Natural killer cell (primary cell): Measurements from ENCODE around the gene FOXF1. TPM values are rescaled to one million over a fixed set of nuclear protein-coding genes. Genes with fewer than 3 reads are reported as not detected.

Experiments
- ATAC-seq, 3 donors: fragments of 150-1000 bp in 2 of 3; fragments of 200-7000 bp in 1 of 3; cut with Tn5 transposase; 1 replicate in 1 of 3; 2 replicates in 2 of 3; pipeline ENCODE4 v1.10.0; 2021; ENCODE audit warnings: mild to moderate bottlenecking in 2 of 3, moderate library complexity in 2 of 3
- DNase-seq, 2 donors: peaks; one replicate each; pipeline versions ENCODE4 v3.0.0 to v3.0.0-alpha.2; 2013 to 2021; ENCODE audit warnings: mixed read lengths in 1 of 2
- H3K27ac ChIP-seq: one replicate; pipeline ENCODE4 v1.5.1; 2013; ENCODE audit warnings: mild to moderate bottlenecking, low read length
- H3K27me3 ChIP-seq: one replicate; pipeline ENCODE4 v1.6.1; 2013; ENCODE audit warnings: low read length; ENCODE audit not compliant: control insufficient read depth, insufficient read depth
- H3K36me3 ChIP-seq: one replicate; pipeline ENCODE4 v1.6.1; 2013; ENCODE audit warnings: low read length; ENCODE audit not compliant: control insufficient read depth, insufficient read depth
- H3K4me1 ChIP-seq: one replicate; pipeline ENCODE4 v1.6.1; 2013; ENCODE audit warnings: low read length; ENCODE audit not compliant: control insufficient read depth, insufficient read depth
- H3K4me3 ChIP-seq: one replicate; pipeline ENCODE4 v1.5.1; 2013; ENCODE audit warnings: low read length
- H3K9me3 ChIP-seq: one replicate; pipeline ENCODE4 v1.6.1; 2013; ENCODE audit warnings: low read length; ENCODE audit not compliant: control insufficient read depth, insufficient read depth
- H3K27ac Mint-ChIP-seq, 2 donors: one replicate each; pipeline ENCODE4 v1.8.0; 2022; ENCODE audit warnings: mild to moderate bottlenecking in 2 of 2, mixed read lengths in 2 of 2, moderate library complexity in 1 of 2
- H3K27me3 Mint-ChIP-seq, 2 donors: one replicate each; pipeline ENCODE4 v1.8.0; 2022; ENCODE audit warnings: low read depth in 2 of 2, mixed read lengths in 2 of 2
- H3K36me3 Mint-ChIP-seq: one replicate; pipeline ENCODE4 v1.8.0; 2022; ENCODE audit warnings: mixed read lengths
- H3K4me1 Mint-ChIP-seq, 2 donors: one replicate each; pipeline ENCODE4 v1.8.0; 2022; ENCODE audit warnings: mixed read lengths in 2 of 2
- H3K4me3 Mint-ChIP-seq: one replicate; pipeline ENCODE4 v1.8.0; 2022; ENCODE audit warnings: mild to moderate bottlenecking, moderate library complexity, mixed read lengths
- H3K9me3 Mint-ChIP-seq, 2 donors: one replicate each; pipeline ENCODE4 v1.8.0; 2022; ENCODE audit warnings: mixed read lengths in 2 of 2
- WGBS: methylation state at CpG from one replicate; pipeline ENCODE4 v1.1.7; 2013; ENCODE audit warnings: missing lambda C conversion rate; ENCODE audit not compliant: insufficient coverage; 5-methylcytosine and 5-hydroxymethylcytosine counted together
- intact Hi-C: fragments of 100-400 bp; cut with micrococcal nuclease; formaldehyde crosslinking; loops from one replicate; pipeline ENCODE4 v1.14.2; 2022
- total RNA-seq, 4 donors: library from RNA; stranded (reverse); fragments of 120-200 nt in 1 of 4; gene quantifications; one replicate each; pipeline versions ENCODE4 v1.2.3 to v1.2.4, GENCODE V29; 2013 to 2022
- TF ChIP-seq, protein P1 (sequence below): fragments of 200-600 bp; IDR thresholded peaks from one replicate; pipeline ENCODE4 v1.8.0; 2022; ENCODE audit warnings: antibody characterized with exemption

The FOXF1 gene
- total RNA-seq, 3 donors from 2014 or later (not counting 1 experiment from before 2014, with no cell fraction given): not detected

- TF ChIP-seq, protein P1, sequence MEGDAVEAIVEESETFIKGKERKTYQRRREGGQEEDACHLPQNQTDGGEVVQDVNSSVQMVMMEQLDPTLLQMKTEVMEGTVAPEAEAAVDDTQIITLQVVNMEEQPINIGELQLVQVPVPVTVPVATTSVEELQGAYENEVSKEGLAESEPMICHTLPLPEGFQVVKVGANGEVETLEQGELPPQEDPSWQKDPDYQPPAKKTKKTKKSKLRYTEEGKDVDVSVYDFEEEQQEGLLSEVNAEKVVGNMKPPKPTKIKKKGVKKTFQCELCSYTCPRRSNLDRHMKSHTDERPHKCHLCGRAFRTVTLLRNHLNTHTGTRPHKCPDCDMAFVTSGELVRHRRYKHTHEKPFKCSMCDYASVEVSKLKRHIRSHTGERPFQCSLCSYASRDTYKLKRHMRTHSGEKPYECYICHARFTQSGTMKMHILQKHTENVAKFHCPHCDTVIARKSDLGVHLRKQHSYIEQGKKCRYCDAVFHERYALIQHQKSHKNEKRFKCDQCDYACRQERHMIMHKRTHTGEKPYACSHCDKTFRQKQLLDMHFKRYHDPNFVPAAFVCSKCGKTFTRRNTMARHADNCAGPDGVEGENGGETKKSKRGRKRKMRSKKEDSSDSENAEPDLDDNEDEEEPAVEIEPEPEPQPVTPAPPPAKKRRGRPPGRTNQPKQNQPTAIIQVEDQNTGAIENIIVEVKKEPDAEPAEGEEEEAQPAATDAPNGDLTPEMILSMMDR: no peak
- H3K4me3 ChIP-seq: no peak overlapping the region
- Mint-ChIP-seq H3K27me3 (peaks cover 60% of the 10 kb centered on the region in 2 donors), H3K9me3 (no peaks in the 10 kb centered on the region), H3K27ac (no peak overlapping the region), H3K4me1 (peaks cover 0 to 12% of the 10 kb centered on the region in 2 donors), H3K4me3 (no peak overlapping the region), H3K36me3 (no peaks in the 10 kb centered on the region)
- DNase-seq (no peak), ATAC-seq (no peak)
- peaks cover 45% of the 10 kb centered on the region for H3K27me3 ChIP-seq
- H3K27ac ChIP-seq: no peak overlapping the region
- no peaks in the 10 kb centered on the region for H3K36me3 ChIP-seq
- 21% methylated on average over 15 of the region's 18 CpGs for WGBS
- H3K9me3 ChIP-seq: no peaks in the 10 kb centered on the region
- peaks cover 11% of the 10 kb centered on the region for H3K4me1 ChIP-seq
- intact Hi-C loops: no loop called here
These were observed 4.4 kb downstream of the FOXF1 start for GRCh38 chr16:86514481-86515376.

DNA sequence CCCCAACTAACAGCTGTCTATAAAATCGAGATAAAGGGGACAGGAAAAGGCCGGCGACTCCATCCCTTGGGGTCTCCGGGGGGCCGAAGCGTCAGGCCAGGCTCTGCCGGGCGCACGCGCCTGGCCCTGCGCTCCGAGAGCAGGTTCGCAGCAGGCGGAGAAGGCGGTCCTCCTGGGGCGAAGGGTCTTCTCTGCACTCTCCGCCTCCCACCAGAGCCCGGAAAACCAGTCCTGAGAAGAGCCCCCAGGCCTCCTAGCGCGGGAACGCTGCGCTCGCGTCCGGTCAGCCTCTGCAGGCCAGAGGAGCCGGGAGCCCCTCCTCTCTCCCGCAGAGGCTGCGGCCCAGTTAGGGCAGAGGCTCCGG lies 5.1 kb downstream of the FOXF1 start:
- TF ChIP-seq, protein P1: no peak
- no peak overlapping the region for H3K4me3 ChIP-seq
- no peaks in the 10 kb centered on the region for H3K9me3 ChIP-seq
- Mint-ChIP-seq H3K4me3 (no peak overlapping the region), H3K27ac (no peak overlapping the region), H3K4me1 (peaks cover 0 to 18% of the 10 kb centered on the region in 2 donors), H3K36me3 (no peaks in the 10 kb centered on the region), H3K9me3 (no peaks in the 10 kb centered on the region), H3K27me3 (peaks cover 60 to 66% of the 10 kb centered on the region in 2 donors)
- WGBS: 14% methylated on average over 29 of the region's 29 CpGs
- peaks cover 51% of the 10 kb centered on the region for H3K27me3 ChIP-seq
- ATAC-seq (no peak), DNase-seq (no peak)
- H3K27ac ChIP-seq: no peak overlapping the region
- intact Hi-C loops: no loop called here
- H3K36me3 ChIP-seq: no peaks in the 10 kb centered on the region
- H3K4me1 ChIP-seq: peaks cover 13% of the 10 kb centered on the region

DNA sequence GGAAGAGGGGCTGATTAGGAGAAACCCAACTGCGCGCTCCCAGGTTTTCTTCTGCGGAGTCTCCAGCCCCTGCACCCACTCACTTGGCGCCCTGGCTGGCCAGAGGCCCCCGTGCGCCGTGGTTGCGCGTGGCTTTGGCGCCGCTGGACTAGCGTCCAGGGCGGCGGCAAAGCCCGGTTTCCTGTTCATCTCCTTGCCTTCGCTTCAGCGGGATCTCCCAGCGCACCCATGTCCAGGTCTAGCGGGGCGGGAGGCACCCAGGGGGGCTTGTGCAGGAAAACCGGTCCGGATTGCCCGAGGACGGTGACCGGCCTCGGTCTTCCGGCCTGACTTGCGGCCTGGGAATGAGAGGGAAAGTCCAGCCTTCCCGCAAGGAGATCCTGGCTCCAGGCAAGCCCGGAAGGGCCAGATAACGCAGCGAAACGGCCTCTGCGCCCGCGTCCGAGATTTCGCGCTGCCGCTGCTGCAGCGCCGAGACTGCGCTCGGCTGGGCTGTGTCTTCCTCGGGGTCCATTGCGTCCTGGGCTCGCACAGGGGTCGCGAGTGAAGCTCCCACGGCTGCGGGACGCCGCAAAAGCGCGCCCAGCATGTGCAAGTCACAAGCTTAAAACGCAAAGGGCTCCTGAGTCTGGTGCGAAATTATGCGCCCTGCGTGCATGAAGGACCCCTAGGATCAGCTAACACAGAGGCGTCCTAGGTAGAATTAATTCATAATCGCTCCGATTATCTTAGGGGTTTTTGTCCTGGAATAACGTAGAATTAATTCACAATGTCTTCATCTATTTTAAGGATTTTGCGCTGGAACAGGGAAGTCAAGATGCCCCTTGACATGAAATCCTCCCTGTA lies 5.7 kb downstream of the FOXF1 start:
- TF ChIP-seq, protein P1: no peak
- intact Hi-C loops: no loop called here
- H3K4me3 ChIP-seq: no peak overlapping the region
- peaks cover 52% of the 10 kb centered on the region for H3K27me3 ChIP-seq
- Mint-ChIP-seq H3K4me3 (no peak overlapping the region), H3K4me1 (peaks cover 0 to 18% of the 10 kb centered on the region in 2 donors), H3K36me3 (no peaks in the 10 kb centered on the region), H3K9me3 (no peaks in the 10 kb centered on the region), H3K27ac (no peak overlapping the region), H3K27me3 (peaks cover 59 to 69% of the 10 kb centered on the region in 2 donors)
- no peak overlapping the region for H3K27ac ChIP-seq
- peaks cover 11% of the 10 kb centered on the region for H3K4me1 ChIP-seq
- H3K9me3 ChIP-seq: no peaks in the 10 kb centered on the region
- WGBS: 7% methylated on average over 64 of the region's 64 CpGs
- DNase-seq (no peak), ATAC-seq (no peak)
- H3K36me3 ChIP-seq: no peaks in the 10 kb centered on the region
